ENCODE measurements around the gene PRELID3B.
"Not testable (repeated sequence)": the region's sequence is repeated elsewhere in the genome, so short reads cannot be mapped to it uniquely, and the experiment has no call there.

PRELID3B gene

DNA sequence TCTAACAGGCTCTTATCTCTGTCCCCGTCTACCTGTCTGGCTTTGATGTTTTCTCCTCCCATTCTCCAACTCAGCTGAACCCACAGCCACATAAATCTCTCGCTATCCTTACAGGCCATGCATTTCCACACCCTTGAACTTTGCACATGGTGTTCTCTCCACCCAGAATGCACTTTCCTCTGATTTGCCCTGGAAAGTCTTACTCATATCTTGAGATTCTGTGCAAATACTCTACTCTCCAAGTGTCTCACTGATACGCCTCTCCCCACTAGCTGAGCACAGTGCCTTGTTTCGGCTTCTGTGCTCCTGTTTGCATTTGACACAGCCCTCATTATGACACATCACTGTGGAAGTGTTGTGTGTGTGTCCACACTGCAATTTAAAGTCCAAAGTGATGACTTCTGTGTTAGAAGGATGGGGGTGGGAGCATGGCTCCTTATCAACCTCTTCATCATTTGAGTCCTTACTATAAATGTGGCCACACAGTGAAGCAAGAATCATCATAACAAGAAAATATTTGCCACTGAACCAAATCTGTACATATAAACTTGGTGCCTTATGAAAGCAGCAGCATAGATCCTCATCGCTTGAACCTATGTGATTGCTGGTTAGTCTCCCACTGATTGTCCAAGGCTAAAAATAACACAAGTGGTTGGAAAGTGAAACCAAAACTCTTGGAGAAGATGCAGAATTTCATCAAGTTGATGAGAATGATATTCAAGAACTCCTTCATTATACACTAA lies 5.5 kb upstream of the PRELID3B start:
- H3K27ac ChIP-seq (ENCODE audit: low read length): no peak overlapping the region
- no peak overlapping the region for H3K9ac ChIP-seq (ENCODE audit: low read length)
- H3K27me3 ChIP-seq (ENCODE audit: control insufficient read depth, insufficient read depth, low read length): peaks cover 6% of the 10 kb centered on the region
- no peak overlapping the region for H3K4me3 ChIP-seq (ENCODE audit: low read length)
- peaks cover 3% of the 10 kb centered on the region for H3K4me1 ChIP-seq (ENCODE audit: control insufficient read depth, low read depth, low read length)
- H3K36me3 ChIP-seq (ENCODE audit: control insufficient read depth, low read depth, low read length): no peaks in the 10 kb centered on the region
- H3K9me3 ChIP-seq (ENCODE audit: control insufficient read depth, low read depth, low read length): no peaks in the 10 kb centered on the region

DNA sequence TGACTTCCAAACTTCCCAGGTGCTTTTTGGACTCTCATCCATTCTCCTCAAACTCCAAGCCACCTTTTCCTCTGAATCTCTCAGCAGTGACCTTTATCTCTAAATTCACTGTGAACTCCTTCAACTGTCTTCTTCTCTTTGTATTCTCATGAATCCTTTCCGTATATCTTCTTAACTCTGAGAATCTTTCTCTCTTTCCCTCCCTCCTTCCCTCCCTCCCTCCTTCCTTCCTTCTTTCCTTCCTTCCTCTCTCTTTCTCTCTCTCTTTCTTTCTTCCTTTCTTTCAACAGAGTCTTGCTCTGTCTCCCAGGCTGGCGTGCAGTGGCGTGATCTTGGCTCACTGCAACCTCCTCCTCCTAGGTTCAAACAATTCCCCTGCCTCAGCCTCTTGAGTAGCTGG lies 4.3 kb upstream of the PRELID3B start:
- H3K27ac ChIP-seq (ENCODE audit: low read length): no peak overlapping the region
- no peak overlapping the region for H3K9ac ChIP-seq (ENCODE audit: low read length)
- H3K27me3 ChIP-seq (ENCODE audit: control insufficient read depth, insufficient read depth, low read length): peaks cover 6% of the 10 kb centered on the region
- H3K9me3 ChIP-seq (ENCODE audit: control insufficient read depth, low read depth, low read length): no peaks in the 10 kb centered on the region
- no peak overlapping the region for H3K4me3 ChIP-seq (ENCODE audit: low read length)
- H3K4me1 ChIP-seq (ENCODE audit: control insufficient read depth, low read depth, low read length): peaks cover 5% of the 10 kb centered on the region
- H3K36me3 ChIP-seq (ENCODE audit: control insufficient read depth, low read depth, low read length): no peaks in the 10 kb centered on the region

GRCh38 chr20:59044796-59045195 lies 2.2 kb upstream of the PRELID3B start:
- no peak overlapping the region for H3K4me3 ChIP-seq (ENCODE audit: low read length)

GRCh38 chr20:59044295-59044694 lies 1.7 kb upstream of the PRELID3B start:
- H3K27me3 ChIP-seq (ENCODE audit: control insufficient read depth, insufficient read depth, low read length): peaks cover 6% of the 10 kb centered on the region
- H3K27ac ChIP-seq (ENCODE audit: low read length): no peak overlapping the region
- H3K36me3 ChIP-seq (ENCODE audit: control insufficient read depth, low read depth, low read length): peaks cover 4% of the 10 kb centered on the region
- H3K4me1 ChIP-seq (ENCODE audit: control insufficient read depth, low read depth, low read length): peaks cover 5% of the 10 kb centered on the region
- no peaks in the 10 kb centered on the region for H3K9me3 ChIP-seq (ENCODE audit: control insufficient read depth, low read depth, low read length)
- H3K9ac ChIP-seq (ENCODE audit: low read length): no peak overlapping the region
- no peak overlapping the region for H3K4me3 ChIP-seq (ENCODE audit: low read length)

More at GRCh38 chr20:59044796-59045195, 2.2 kb upstream of the PRELID3B start:
- H3K36me3 ChIP-seq (ENCODE audit: control insufficient read depth, low read depth, low read length): peaks cover 4% of the 10 kb centered on the region
- peaks cover 5% of the 10 kb centered on the region for H3K4me1 ChIP-seq (ENCODE audit: control insufficient read depth, low read depth, low read length)
- H3K27ac ChIP-seq (ENCODE audit: low read length): no peak overlapping the region
- H3K27me3 ChIP-seq (ENCODE audit: control insufficient read depth, insufficient read depth, low read length): peaks cover 6% of the 10 kb centered on the region
- no peak overlapping the region for H3K9ac ChIP-seq (ENCODE audit: low read length)
- H3K9me3 ChIP-seq (ENCODE audit: control insufficient read depth, low read depth, low read length): no peaks in the 10 kb centered on the region

GRCh38 chr20:59043698-59044097 lies 1.1 kb upstream of the PRELID3B start:
- H3K9me3 ChIP-seq (ENCODE audit: control insufficient read depth, low read depth, low read length): no peaks in the 10 kb centered on the region
- H3K4me3 ChIP-seq (ENCODE audit: low read length): no peak overlapping the region
- H3K27me3 ChIP-seq (ENCODE audit: control insufficient read depth, insufficient read depth, low read length): peaks cover 6% of the 10 kb centered on the region
- peaks cover 5% of the 10 kb centered on the region for H3K4me1 ChIP-seq (ENCODE audit: control insufficient read depth, low read depth, low read length)
- H3K36me3 ChIP-seq (ENCODE audit: control insufficient read depth, low read depth, low read length): peaks cover 4% of the 10 kb centered on the region
- H3K27ac ChIP-seq (ENCODE audit: low read length): no peak overlapping the region
- no peak overlapping the region for H3K9ac ChIP-seq (ENCODE audit: low read length)

DNA sequence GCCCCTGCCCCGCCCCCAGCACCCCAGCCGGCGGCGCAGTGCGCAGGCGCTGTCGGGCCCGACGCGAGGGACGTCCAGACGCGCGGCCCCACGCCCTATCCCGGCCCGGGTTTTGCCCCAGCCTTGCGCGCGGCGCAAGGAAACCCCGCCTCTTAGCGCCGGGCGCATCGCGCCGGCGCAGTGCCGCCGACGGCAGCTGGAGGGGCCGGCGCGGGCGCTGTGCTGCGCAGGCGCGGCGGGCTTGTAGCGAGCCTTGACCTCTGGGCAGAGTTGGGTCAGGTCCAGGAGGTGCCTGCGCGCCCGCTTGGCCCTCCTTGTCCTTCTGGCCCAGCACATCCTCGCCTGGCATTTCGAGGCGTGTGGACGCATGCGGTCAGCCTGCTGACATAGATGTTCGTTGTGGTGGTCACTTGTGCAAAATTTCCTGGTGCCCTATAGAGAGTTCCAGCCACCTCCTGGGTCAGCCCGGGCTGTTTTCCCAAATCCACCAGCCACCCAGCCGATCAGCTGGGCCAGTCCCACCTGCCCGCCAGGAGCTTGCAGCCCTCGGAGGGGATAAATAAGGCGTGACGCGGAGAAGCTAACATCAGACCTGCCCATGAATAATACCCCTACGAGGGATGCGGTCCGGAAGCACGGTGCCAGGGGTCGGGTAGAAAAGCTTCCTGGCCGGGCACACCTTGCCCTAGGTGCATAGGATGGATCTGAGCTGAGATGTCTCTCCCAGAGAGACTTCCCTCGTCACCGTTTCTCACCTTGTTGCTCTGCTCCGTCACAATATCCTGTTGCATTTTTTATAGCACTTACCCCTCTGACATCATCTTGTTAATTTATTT lies 428 bp upstream of the PRELID3B start:
- H3K36me3 ChIP-seq (ENCODE audit: control insufficient read depth, low read depth, low read length): peaks cover 7% of the 10 kb centered on the region
- peak overlapping the region; percentile 56 for H3K9ac ChIP-seq (ENCODE audit: low read length)
- no peak overlapping the region for H3K27ac ChIP-seq (ENCODE audit: low read length)
- H3K27me3 ChIP-seq (ENCODE audit: control insufficient read depth, insufficient read depth, low read length): peaks cover 2% of the 10 kb centered on the region
- H3K4me1 ChIP-seq (ENCODE audit: control insufficient read depth, low read depth, low read length): peaks cover 5% of the 10 kb centered on the region
- peak overlapping the region; percentile 70 for H3K4me3 ChIP-seq (ENCODE audit: low read length)
- H3K9me3 ChIP-seq (ENCODE audit: control insufficient read depth, low read depth, low read length): no peaks in the 10 kb centered on the region

- Histone ChIP-seq H3K4me3 (ENCODE audit: low read length) (peak overlapping the region; percentile 70), H3K9ac (ENCODE audit: low read length) (peak overlapping the region; percentile 56), H3K36me3 (ENCODE audit: control insufficient read depth, low read depth, low read length) (peaks cover 22% of the 10 kb centered on the region)
- H3K27me3 ChIP-seq (ENCODE audit: control insufficient read depth, insufficient read depth, low read length); H3K4me1 ChIP-seq (ENCODE audit: control insufficient read depth, low read depth, low read length); H3K9me3 ChIP-seq (ENCODE audit: control insufficient read depth, low read depth, low read length); H3K27ac ChIP-seq (ENCODE audit: low read length): not testable (repeated sequence)
These were observed 1.1 kb downstream of the PRELID3B start for GRCh38 chr20:59041487-59041886.

GRCh38 chr20:59040667-59041066 lies 1.9 kb downstream of the PRELID3B start:
- no peaks in the 10 kb centered on the region for H3K27me3 ChIP-seq (ENCODE audit: control insufficient read depth, insufficient read depth, low read length)
- no peak overlapping the region for H3K4me3 ChIP-seq (ENCODE audit: low read length)
- H3K4me1 ChIP-seq (ENCODE audit: control insufficient read depth, low read depth, low read length): peaks cover 5% of the 10 kb centered on the region
- H3K27ac ChIP-seq (ENCODE audit: low read length): no peak overlapping the region
- H3K9ac ChIP-seq (ENCODE audit: low read length): no peak overlapping the region
- H3K9me3 ChIP-seq (ENCODE audit: control insufficient read depth, low read depth, low read length): no peaks in the 10 kb centered on the region
- peaks cover 30% of the 10 kb centered on the region for H3K36me3 ChIP-seq (ENCODE audit: control insufficient read depth, low read depth, low read length)

DNA sequence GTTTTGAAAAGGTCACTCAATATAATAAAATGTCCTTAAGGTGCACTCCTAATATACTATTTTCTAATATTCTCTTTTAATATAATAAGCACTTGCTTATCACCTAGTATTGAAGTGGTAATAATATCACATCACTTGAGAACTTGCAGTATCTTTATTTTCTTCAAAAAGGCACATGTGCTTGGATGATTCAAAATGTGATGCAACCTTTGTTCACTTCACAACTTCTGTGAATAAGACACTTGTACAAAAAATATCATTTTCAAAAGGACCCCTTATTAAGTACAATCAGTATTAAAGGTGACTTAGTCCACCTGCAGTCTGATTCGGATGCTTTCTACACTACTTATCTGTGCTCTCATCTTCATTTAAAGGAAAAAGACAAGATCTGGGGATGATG lies 3.4 kb downstream of the PRELID3B start:
- no peak overlapping the region for H3K4me3 ChIP-seq (ENCODE audit: low read length)
- H3K27me3 ChIP-seq (ENCODE audit: control insufficient read depth, insufficient read depth, low read length): no peaks in the 10 kb centered on the region
- peaks cover 39% of the 10 kb centered on the region for H3K36me3 ChIP-seq (ENCODE audit: control insufficient read depth, low read depth, low read length)
- no peak overlapping the region for H3K27ac ChIP-seq (ENCODE audit: low read length)
- no peak overlapping the region for H3K9ac ChIP-seq (ENCODE audit: low read length)
- H3K9me3 ChIP-seq (ENCODE audit: control insufficient read depth, low read depth, low read length): no peaks in the 10 kb centered on the region
- peaks cover 5% of the 10 kb centered on the region for H3K4me1 ChIP-seq (ENCODE audit: control insufficient read depth, low read depth, low read length)

GRCh38 chr20:59037386-59037785 lies 5.2 kb downstream of the PRELID3B start:
- no peaks in the 10 kb centered on the region for H3K9me3 ChIP-seq (ENCODE audit: control insufficient read depth, low read depth, low read length)
- H3K9ac ChIP-seq (ENCODE audit: low read length): no peak overlapping the region
- no peak overlapping the region for H3K4me3 ChIP-seq (ENCODE audit: low read length)
- H3K36me3 ChIP-seq (ENCODE audit: control insufficient read depth, low read depth, low read length): peaks cover 45% of the 10 kb centered on the region
- H3K4me1 ChIP-seq (ENCODE audit: control insufficient read depth, low read depth, low read length): peaks cover 3% of the 10 kb centered on the region
- no peak overlapping the region for H3K27ac ChIP-seq (ENCODE audit: low read length)
- H3K27me3 ChIP-seq (ENCODE audit: control insufficient read depth, insufficient read depth, low read length): no peaks in the 10 kb centered on the region

- H3K36me3 ChIP-seq (ENCODE audit: control insufficient read depth, low read depth, low read length): peaks cover 46% of the 10 kb centered on the region
These were observed 7.2 kb downstream of the PRELID3B start for GRCh38 chr20:59035381-59035780.

More at GRCh38 chr20:59035381-59035780, 7.2 kb downstream of the PRELID3B start:
- no peaks in the 10 kb centered on the region for H3K9me3 ChIP-seq (ENCODE audit: control insufficient read depth, low read depth, low read length)
- H3K9ac ChIP-seq (ENCODE audit: low read length): no peak overlapping the region
- peaks cover 3% of the 10 kb centered on the region for H3K4me1 ChIP-seq (ENCODE audit: control insufficient read depth, low read depth, low read length)
- peaks cover 15% of the 10 kb centered on the region for H3K27me3 ChIP-seq (ENCODE audit: control insufficient read depth, insufficient read depth, low read length)
- H3K4me3 ChIP-seq (ENCODE audit: low read length): no peak overlapping the region
- H3K27ac ChIP-seq (ENCODE audit: low read length): no peak overlapping the region

Measured in iPS-18a (cell line).